GM23338 (cell line): ENCODE measurements around the gene LRRC34. TPM values are rescaled to one million over a fixed set of nuclear protein-coding genes. Genes with fewer than 3 reads are reported as not detected.

Source experiments
- ATAC-seq: fragments of 200-7000 bp; cut with Tn5 transposase; 3 replicates; pipeline ENCODE4 v1.9.1; 2020
- DNase-seq: peaks from one replicate; pipeline ENCODE4 v3.0.0-alpha.2; 2015; ENCODE audit warnings: low spot score
- H2AFZ ChIP-seq: fragments of 200-600 bp; sonication (generic); 2 replicates; pipeline ENCODE4 v1.8.0; 2016; ENCODE audit warnings: antibody characterized with exemption, mild to moderate bottlenecking, moderate library complexity
- H3F3A ChIP-seq: fragments of 200-600 bp; sonication (generic); replicated peaks from 2 replicates; pipeline ENCODE4 v1.8.0; 2017; ENCODE audit warnings: antibody characterized with exemption, mixed run types, low read depth
- H3K27ac ChIP-seq: fragments of 200-600 bp; sonication (generic); 2 replicates; pipeline ENCODE4 v1.6.1; 2016; ENCODE audit warnings: low read depth
- H3K27me3 ChIP-seq: fragments of 200-600 bp; sonication (generic); 2 replicates; pipeline ENCODE4 v1.8.0; 2016; ENCODE audit warnings: mild to moderate bottlenecking, mixed run types, moderate library complexity; ENCODE audit not compliant: insufficient read depth
- H3K36me3 ChIP-seq: fragments of 200-600 bp; sonication (generic); 2 replicates; pipeline ENCODE4 v1.8.0; 2016; ENCODE audit warnings: mild to moderate bottlenecking; ENCODE audit not compliant: insufficient read depth
- H3K4me1 ChIP-seq: fragments of 200-600 bp; sonication (generic); 2 replicates; pipeline ENCODE4 v1.8.0; 2016; ENCODE audit warnings: mild to moderate bottlenecking, moderate library complexity; ENCODE audit not compliant: insufficient read depth
- H3K4me2 ChIP-seq: fragments of 200-600 bp; sonication (generic); 2 replicates; pipeline ENCODE4 v1.7.1; 2017; ENCODE audit warnings: mixed run types
- H3K4me3 ChIP-seq: fragments of 200-600 bp; sonication (generic); 2 replicates; pipeline ENCODE4 v1.6.1; 2016; ENCODE audit warnings: mixed run types
- H3K79me2 ChIP-seq: fragments of 200-600 bp; sonication (generic); replicated peaks from 2 replicates; pipeline ENCODE4 v1.8.0; 2017; ENCODE audit warnings: mild to moderate bottlenecking; ENCODE audit not compliant: insufficient read depth
- H3K9me2 ChIP-seq: fragments of 200-600 bp; sonication (generic); 2 replicates; pipeline ENCODE4 v1.8.0; 2017; ENCODE audit not compliant: insufficient read depth
- H4K20me1 ChIP-seq: fragments of 200-600 bp; sonication (generic); replicated peaks from 2 replicates; pipeline ENCODE4 v1.8.0; 2017; ENCODE audit warnings: mild to moderate bottlenecking; ENCODE audit not compliant: insufficient read depth
- H3K27ac Mint-ChIP-seq: 2 replicates; pipeline ENCODE4 v1.8.0; 2020; ENCODE audit warnings: inconsistent platforms, mild to moderate bottlenecking, moderate library complexity, mixed read lengths
- H3K27me3 Mint-ChIP-seq: 3 replicates; pipeline ENCODE4 v1.8.0; 2022; ENCODE audit warnings: low read depth, mild to moderate bottlenecking, moderate library complexity, mixed read lengths, inconsistent platforms; ENCODE audit not compliant: insufficient read depth, poor library complexity
- H3K36me3 Mint-ChIP-seq: 3 replicates; pipeline ENCODE4 v1.8.0; 2021; ENCODE audit warnings: low read depth, mild to moderate bottlenecking, inconsistent platforms, moderate library complexity, mixed read lengths
- H3K4me1 Mint-ChIP-seq: 3 replicates; pipeline ENCODE4 v1.8.0; 2020; ENCODE audit warnings: mild to moderate bottlenecking, inconsistent platforms, mixed read lengths
- H3K4me3 Mint-ChIP-seq: 3 replicates; pipeline ENCODE4 v1.8.0; 2021; ENCODE audit warnings: moderate library complexity, mild to moderate bottlenecking, inconsistent platforms, mixed read lengths
- H3K9me3 Mint-ChIP-seq: 3 replicates; pipeline ENCODE4 v1.8.0; 2020; ENCODE audit warnings: moderate library complexity, mild to moderate bottlenecking, inconsistent platforms, mixed read lengths
- CREB1 ChIP-seq: fragments of 250-450 bp; sonication (Bioruptor Pico); IDR thresholded peaks from 2 replicates; pipeline ENCODE4 v1.5.0; 2020; ENCODE audit warnings: low read depth, mild to moderate bottlenecking, moderate library complexity
- EZH2 ChIP-seq: fragments of 200-600 bp; sonication (generic); IDR thresholded peaks from one replicate; pipeline ENCODE4 v1.8.0; 2017; ENCODE audit warnings: antibody characterized with exemption, mild to moderate bottlenecking, low read depth; ENCODE audit not compliant: unreplicated experiment
- EZH2phosphoT487 ChIP-seq: fragments of 200-600 bp; sonication (generic); IDR thresholded peaks from one replicate; pipeline ENCODE4 v1.8.1; 2018; ENCODE audit warnings: antibody characterized with exemption; ENCODE audit not compliant: unreplicated experiment
- STAT1 ChIP-seq: IDR thresholded peaks from one replicate; pipeline ENCODE4 v1.6.1; 2016; ENCODE audit warnings: antibody characterized with exemption; ENCODE audit not compliant: unreplicated experiment
- polyA plus RNA-seq: library from polyadenylated mRNA; unstranded; fragments of >200 nt; fragmentation: Nextera tagmentation; extraction: Ambion mirVana; gene quantifications from 2 replicates; pipeline ENCODE4 v1.2.1, GENCODE V29; 2016
- total RNA-seq: library from RNA; depleted of rRNA; stranded (reverse); fragments of >200 nt; shearing (Covaris generic); gene quantifications from 2 replicates; pipeline ENCODE4 v1.2.3, GENCODE V29; 2014
- TF ChIP-seq, protein P1 (sequence below): fragments of 250-450 bp; sonication (Bioruptor Pico); IDR thresholded peaks from 2 replicates; pipeline ENCODE4 v1.5.0; 2020; ENCODE audit warnings: mild to moderate bottlenecking, moderate library complexity
- TF ChIP-seq, protein P2 (sequence below): IDR thresholded peaks from one replicate; pipeline ENCODE4 v1.6.1; 2018; ENCODE audit warnings: antibody characterized with exemption; ENCODE audit not compliant: unreplicated experiment

LRRC34 gene
- total and polyA plus RNA-seq, 2 experiments from 2014 or later = 9.1 to 15.7 TPM

DNA sequence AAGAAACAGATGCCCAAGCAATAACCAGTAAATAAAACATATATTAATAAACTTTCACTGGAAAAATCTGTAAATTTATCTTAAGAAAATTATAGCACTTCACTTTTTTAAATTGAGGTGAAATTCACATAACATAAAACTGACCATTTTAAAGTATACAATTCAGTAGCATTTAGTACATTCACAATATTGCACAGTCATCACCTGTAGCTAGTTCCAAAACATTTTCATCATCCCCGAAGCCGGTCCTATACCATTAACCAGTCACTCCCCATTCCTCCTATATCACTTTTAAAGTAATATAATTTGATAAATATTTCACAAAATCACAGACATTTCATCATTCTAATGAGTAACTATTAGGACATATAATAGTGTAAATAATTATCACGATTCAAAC lies 8.0 kb downstream of the LRRC34 start (continued):
- TF ChIP-seq, protein P1, sequence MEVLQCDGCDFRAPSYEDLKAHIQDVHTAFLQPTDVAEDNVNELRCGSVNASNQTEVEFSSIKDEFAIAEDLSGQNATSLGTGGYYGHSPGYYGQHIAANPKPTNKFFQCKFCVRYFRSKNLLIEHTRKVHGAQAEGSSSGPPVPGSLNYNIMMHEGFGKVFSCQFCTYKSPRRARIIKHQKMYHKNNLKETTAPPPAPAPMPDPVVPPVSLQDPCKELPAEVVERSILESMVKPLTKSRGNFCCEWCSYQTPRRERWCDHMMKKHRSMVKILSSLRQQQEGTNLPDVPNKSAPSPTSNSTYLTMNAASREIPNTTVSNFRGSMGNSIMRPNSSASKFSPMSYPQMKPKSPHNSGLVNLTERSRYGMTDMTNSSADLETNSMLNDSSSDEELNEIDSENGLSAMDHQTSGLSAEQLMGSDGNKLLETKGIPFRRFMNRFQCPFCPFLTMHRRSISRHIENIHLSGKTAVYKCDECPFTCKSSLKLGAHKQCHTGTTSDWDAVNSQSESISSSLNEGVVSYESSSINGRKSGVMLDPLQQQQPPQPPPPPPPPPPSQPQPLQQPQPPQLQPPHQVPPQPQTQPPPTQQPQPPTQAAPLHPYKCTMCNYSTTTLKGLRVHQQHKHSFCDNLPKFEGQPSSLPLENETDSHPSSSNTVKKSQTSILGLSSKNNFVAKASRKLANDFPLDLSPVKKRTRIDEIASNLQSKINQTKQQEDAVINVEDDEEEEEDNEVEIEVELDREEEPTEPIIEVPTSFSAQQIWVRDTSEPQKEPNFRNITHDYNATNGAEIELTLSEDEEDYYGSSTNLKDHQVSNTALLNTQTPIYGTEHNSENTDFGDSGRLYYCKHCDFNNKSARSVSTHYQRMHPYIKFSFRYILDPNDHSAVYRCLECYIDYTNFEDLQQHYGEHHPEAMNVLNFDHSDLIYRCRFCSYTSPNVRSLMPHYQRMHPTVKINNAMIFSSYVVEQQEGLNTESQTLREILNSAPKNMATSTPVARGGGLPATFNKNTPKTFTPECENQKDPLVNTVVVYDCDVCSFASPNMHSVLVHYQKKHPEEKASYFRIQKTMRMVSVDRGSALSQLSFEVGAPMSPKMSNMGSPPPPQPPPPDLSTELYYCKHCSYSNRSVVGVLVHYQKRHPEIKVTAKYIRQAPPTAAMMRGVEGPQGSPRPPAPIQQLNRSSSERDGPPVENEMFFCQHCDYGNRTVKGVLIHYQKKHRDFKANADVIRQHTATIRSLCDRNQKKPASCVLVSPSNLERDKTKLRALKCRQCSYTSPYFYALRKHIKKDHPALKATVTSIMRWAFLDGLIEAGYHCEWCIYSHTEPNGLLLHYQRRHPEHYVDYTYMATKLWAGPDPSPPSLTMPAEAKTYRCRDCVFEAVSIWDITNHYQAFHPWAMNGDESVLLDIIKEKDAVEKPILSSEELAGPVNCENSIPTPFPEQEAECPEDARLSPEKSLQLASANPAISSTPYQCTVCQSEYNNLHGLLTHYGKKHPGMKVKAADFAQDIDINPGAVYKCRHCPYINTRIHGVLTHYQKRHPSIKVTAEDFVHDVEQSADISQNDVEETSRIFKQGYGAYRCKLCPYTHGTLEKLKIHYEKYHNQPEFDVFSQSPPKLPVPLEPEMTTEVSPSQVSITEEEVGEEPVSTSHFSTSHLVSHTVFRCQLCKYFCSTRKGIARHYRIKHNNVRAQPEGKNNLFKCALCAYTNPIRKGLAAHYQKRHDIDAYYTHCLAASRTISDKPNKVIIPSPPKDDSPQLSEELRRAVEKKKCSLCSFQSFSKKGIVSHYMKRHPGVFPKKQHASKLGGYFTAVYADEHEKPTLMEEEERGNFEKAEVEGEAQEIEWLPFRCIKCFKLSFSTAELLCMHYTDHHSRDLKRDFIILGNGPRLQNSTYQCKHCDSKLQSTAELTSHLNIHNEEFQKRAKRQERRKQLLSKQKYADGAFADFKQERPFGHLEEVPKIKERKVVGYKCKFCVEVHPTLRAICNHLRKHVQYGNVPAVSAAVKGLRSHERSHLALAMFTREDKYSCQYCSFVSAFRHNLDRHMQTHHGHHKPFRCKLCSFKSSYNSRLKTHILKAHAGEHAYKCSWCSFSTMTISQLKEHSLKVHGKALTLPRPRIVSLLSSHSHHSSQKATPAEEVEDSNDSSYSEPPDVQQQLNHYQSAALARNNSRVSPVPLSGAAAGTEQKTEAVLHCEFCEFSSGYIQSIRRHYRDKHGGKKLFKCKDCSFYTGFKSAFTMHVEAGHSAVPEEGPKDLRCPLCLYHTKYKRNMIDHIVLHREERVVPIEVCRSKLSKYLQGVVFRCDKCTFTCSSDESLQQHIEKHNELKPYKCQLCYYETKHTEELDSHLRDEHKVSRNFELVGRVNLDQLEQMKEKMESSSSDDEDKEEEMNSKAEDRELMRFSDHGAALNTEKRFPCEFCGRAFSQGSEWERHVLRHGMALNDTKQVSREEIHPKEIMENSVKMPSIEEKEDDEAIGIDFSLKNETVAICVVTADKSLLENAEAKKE (CRISPR knock-in tag) = no peak

DNA sequence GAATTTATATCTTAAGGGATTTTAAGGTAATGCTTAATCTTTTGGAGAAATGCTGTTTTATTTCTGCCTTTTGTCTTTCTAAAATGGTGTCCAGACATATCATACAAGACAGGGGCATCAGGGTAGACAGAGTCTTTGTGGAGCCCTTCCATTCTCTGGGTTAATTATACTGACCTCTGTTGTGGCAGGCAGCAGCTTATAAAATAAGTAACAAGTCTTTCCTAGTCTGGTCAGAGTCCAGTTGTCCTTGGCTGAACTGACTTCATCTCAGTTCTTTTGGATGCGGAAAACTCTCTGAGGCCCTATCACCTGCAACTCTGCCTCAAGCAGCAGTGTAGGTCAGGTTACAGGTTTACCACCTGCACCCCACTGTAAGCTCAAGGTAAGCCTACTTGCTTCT lies 20.3 kb downstream of the LRRC34 start:
- Mint-ChIP-seq H3K4me3 (no peak overlapping the region), H3K27me3 (peaks cover 2% of the 10 kb centered on the region), H3K36me3 (peaks cover 8% of the 10 kb centered on the region; the same call in 2 of the 3 replicates), H3K27ac (no peak overlapping the region), H3K9me3 (no peaks in the 10 kb centered on the region), H3K4me1 (no peaks in the 10 kb centered on the region)
- H3K36me3 ChIP-seq = no peaks in the 10 kb centered on the region; the same call in 1 of the 2 replicates
- ATAC-seq (no peak), DNase-seq (no peak)
- no peaks in the 10 kb centered on the region for H4K20me1 ChIP-seq
- H3K4me3 ChIP-seq = no peak overlapping the region
- H3K27me3 ChIP-seq = no peaks in the 10 kb centered on the region
- no peaks in the 10 kb centered on the region for H3F3A ChIP-seq
- no peaks in the 10 kb centered on the region for H3K9me2 ChIP-seq
- H3K4me1 ChIP-seq = no peaks in the 10 kb centered on the region
- no peak overlapping the region for H3K27ac ChIP-seq
- H3K79me2 ChIP-seq = no peaks in the 10 kb centered on the region
- H3K4me2 ChIP-seq = no peak overlapping the region
- no peak overlapping the region for H2AFZ ChIP-seq
- TF ChIP-seq, protein P2, sequence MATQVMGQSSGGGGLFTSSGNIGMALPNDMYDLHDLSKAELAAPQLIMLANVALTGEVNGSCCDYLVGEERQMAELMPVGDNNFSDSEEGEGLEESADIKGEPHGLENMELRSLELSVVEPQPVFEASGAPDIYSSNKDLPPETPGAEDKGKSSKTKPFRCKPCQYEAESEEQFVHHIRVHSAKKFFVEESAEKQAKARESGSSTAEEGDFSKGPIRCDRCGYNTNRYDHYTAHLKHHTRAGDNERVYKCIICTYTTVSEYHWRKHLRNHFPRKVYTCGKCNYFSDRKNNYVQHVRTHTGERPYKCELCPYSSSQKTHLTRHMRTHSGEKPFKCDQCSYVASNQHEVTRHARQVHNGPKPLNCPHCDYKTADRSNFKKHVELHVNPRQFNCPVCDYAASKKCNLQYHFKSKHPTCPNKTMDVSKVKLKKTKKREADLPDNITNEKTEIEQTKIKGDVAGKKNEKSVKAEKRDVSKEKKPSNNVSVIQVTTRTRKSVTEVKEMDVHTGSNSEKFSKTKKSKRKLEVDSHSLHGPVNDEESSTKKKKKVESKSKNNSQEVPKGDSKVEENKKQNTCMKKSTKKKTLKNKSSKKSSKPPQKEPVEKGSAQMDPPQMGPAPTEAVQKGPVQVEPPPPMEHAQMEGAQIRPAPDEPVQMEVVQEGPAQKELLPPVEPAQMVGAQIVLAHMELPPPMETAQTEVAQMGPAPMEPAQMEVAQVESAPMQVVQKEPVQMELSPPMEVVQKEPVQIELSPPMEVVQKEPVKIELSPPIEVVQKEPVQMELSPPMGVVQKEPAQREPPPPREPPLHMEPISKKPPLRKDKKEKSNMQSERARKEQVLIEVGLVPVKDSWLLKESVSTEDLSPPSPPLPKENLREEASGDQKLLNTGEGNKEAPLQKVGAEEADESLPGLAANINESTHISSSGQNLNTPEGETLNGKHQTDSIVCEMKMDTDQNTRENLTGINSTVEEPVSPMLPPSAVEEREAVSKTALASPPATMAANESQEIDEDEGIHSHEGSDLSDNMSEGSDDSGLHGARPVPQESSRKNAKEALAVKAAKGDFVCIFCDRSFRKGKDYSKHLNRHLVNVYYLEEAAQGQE = no peak
- no peak for TF ChIP-seq EZH2
- TF ChIP-seq, protein P1 (CRISPR knock-in tag) = no peak
- no peak for TF ChIP-seq STAT1
- TF ChIP-seq CREB1 (CRISPR knock-in tag) = no peak
- TF ChIP-seq EZH2phosphoT487 = no peak
